ENCODE measurements around the gene TRANK1.
"Not testable (repeated sequence)": the region's sequence is repeated elsewhere in the genome, so short reads cannot be mapped to it uniquely, and the experiment has no call there.

Gene TRANK1

GRCh38 chr3:36894914-36895313 lies 49.9 kb downstream of the TRANK1 start:
- no peak for DNase-seq (ENCODE audit: extremely low read depth in 1 of 2, low read depth in 1 of 2)

- DNase-seq (ENCODE audit: extremely low read depth in 1 of 2, low read depth in 1 of 2): no peak
These were observed 51.0 kb downstream of the TRANK1 start for GRCh38 chr3:36893826-36894225.

- no peak for DNase-seq (ENCODE audit: extremely low read depth in 1 of 2, low read depth in 1 of 2)
These were observed 51.7 kb downstream of the TRANK1 start for GRCh38 chr3:36893137-36893557.

GRCh38 chr3:36892457-36893136 lies 52.3 kb downstream of the TRANK1 start:
- no peak for DNase-seq (ENCODE audit: extremely low read depth in 1 of 2, low read depth in 1 of 2)

- no peak for DNase-seq (ENCODE audit: extremely low read depth in 1 of 2, low read depth in 1 of 2)
These were observed 53.1 kb downstream of the TRANK1 start for GRCh38 chr3:36891701-36892160.

- not testable (repeated sequence) for DNase-seq (ENCODE audit: extremely low read depth in 1 of 2, low read depth in 1 of 2)
These were observed 53.8 kb downstream of the TRANK1 start for GRCh38 chr3:36891097-36891496.

- no peak for DNase-seq (ENCODE audit: extremely low read depth in 1 of 2, low read depth in 1 of 2)
These were observed 54.6 kb downstream of the TRANK1 start for GRCh38 chr3:36890261-36890660.

- no peak for DNase-seq (ENCODE audit: extremely low read depth in 1 of 2, low read depth in 1 of 2)
These were observed 63.1 kb downstream of the TRANK1 start for GRCh38 chr3:36881735-36882134.

- DNase-seq (ENCODE audit: extremely low read depth in 1 of 2, low read depth in 1 of 2): not testable (repeated sequence)
These were observed 65.0 kb downstream of the TRANK1 start for GRCh38 chr3:36879842-36880241.

GRCh38 chr3:36877930-36878685 lies 66.7 kb downstream of the TRANK1 start:
- DNase-seq (ENCODE audit: extremely low read depth in 1 of 2, low read depth in 1 of 2): no peak

GRCh38 chr3:36876181-36876936 lies 68.5 kb downstream of the TRANK1 start:
- no peak for DNase-seq (ENCODE audit: extremely low read depth in 1 of 2, low read depth in 1 of 2)

- DNase-seq (ENCODE audit: extremely low read depth in 1 of 2, low read depth in 1 of 2): no peak
These were observed 69.5 kb downstream of the TRANK1 start for GRCh38 chr3:36875397-36875796.

GRCh38 chr3:36874424-36874823 lies 70.4 kb downstream of the TRANK1 start:
- no peak for DNase-seq (ENCODE audit: extremely low read depth in 1 of 2, low read depth in 1 of 2)

- DNase-seq (ENCODE audit: extremely low read depth in 1 of 2, low read depth in 1 of 2): no peak
These were observed 73.3 kb downstream of the TRANK1 start for GRCh38 chr3:36871379-36872126.

- peak in 1 of 2 donors; percentile 20 for DNase-seq (ENCODE audit: extremely low read depth in 1 of 2, low read depth in 1 of 2)
These were observed 76.0 kb downstream of the TRANK1 start for GRCh38 chr3:36868614-36869436.

- no peak for DNase-seq (ENCODE audit: extremely low read depth in 1 of 2, low read depth in 1 of 2)
These were observed 77.0 kb downstream of the TRANK1 start for GRCh38 chr3:36867810-36868209.

GRCh38 chr3:36866368-36866767 lies 78.5 kb downstream of the TRANK1 start:
- no peak for DNase-seq (ENCODE audit: extremely low read depth in 1 of 2, low read depth in 1 of 2)

- no peak for DNase-seq (ENCODE audit: extremely low read depth in 1 of 2, low read depth in 1 of 2)
These were observed 80.4 kb downstream of the TRANK1 start for GRCh38 chr3:36864180-36865053.

Data from stimulated activated CD8-positive, alpha-beta memory T cell treated with anti-CD3 and anti-CD28 coated beads, Interleukin-7, amount 100 ng/mL, for 48 hours (primary cell).